ENCODE results near the gene ZNF507.

The ZNF507 gene

GRCh38 chr19:32345261-32346207 lies at the start of gene ZNF507:
ZNF507 (plus strand) TSS chr19:32345610; CDS start chr19:32352831, 7,221 bp downstream.
- H3K27ac Mint-ChIP-seq = peak within 1 kb of the TSS; percentile 96
- peak; percentile 82 to 92 for DNase-seq (ENCODE audit: low spot score in 2 of 2)
- H3K4me3 Mint-ChIP-seq = peak within 1 kb of the TSS; percentile 95
- peaks cover 21% of the 10 kb centered on the region for H3K4me1 Mint-ChIP-seq
- peak; percentile 89 for ATAC-seq
- H3K9me3 Mint-ChIP-seq = no peaks in the 10 kb centered on the region
- peaks cover 50% of the 10 kb centered on the region for H3K36me3 Mint-ChIP-seq

GRCh38 chr19:32296694-32297093 lies 48.7 kb upstream of the ZNF507 start:
- DNase-seq (ENCODE audit: low spot score in 2 of 2) = no peak
- no peak overlapping the region for H3K27ac Mint-ChIP-seq
- H3K36me3 Mint-ChIP-seq = no peaks in the 10 kb centered on the region
- no peak for ATAC-seq
- H3K9me3 Mint-ChIP-seq = peaks cover 3% of the 10 kb centered on the region
- no peaks in the 10 kb centered on the region for H3K4me1 Mint-ChIP-seq
- no peak overlapping the region for H3K4me3 Mint-ChIP-seq

GRCh38 chr19:32302778-32303177 lies 42.6 kb upstream of the ZNF507 start:
- Mint-ChIP-seq H3K9me3 (peaks cover 13% of the 10 kb centered on the region), H3K27ac (no peak overlapping the region), H3K36me3 (no peaks in the 10 kb centered on the region), H3K4me3 (no peak overlapping the region), H3K4me1 (no peaks in the 10 kb centered on the region)
- no peak for DNase-seq (ENCODE audit: low spot score in 2 of 2)
- no peak for ATAC-seq

- peaks cover 13% of the 10 kb centered on the region for H3K9me3 Mint-ChIP-seq
These were observed 42.2 kb upstream of the ZNF507 start for GRCh38 chr19:32303193-32303592.

GRCh38 chr19:32307591-32307990 lies 37.8 kb upstream of the ZNF507 start:
- peaks cover 8% of the 10 kb centered on the region for H3K9me3 Mint-ChIP-seq
- no peak overlapping the region for H3K27ac Mint-ChIP-seq
- no peak overlapping the region for H3K4me3 Mint-ChIP-seq
- H3K36me3 Mint-ChIP-seq = no peaks in the 10 kb centered on the region
- DNase-seq (ENCODE audit: low spot score in 2 of 2) (no peak), ATAC-seq (no peak)
- no peaks in the 10 kb centered on the region for H3K4me1 Mint-ChIP-seq

More at GRCh38 chr19:32303193-32303592, 42.2 kb upstream of the ZNF507 start:
- DNase-seq (ENCODE audit: low spot score in 2 of 2) = no peak
- no peak overlapping the region for H3K27ac Mint-ChIP-seq
- H3K4me3 Mint-ChIP-seq = no peak overlapping the region
- no peak for ATAC-seq
- no peaks in the 10 kb centered on the region for H3K36me3 Mint-ChIP-seq
- H3K4me1 Mint-ChIP-seq = no peaks in the 10 kb centered on the region

DNA sequence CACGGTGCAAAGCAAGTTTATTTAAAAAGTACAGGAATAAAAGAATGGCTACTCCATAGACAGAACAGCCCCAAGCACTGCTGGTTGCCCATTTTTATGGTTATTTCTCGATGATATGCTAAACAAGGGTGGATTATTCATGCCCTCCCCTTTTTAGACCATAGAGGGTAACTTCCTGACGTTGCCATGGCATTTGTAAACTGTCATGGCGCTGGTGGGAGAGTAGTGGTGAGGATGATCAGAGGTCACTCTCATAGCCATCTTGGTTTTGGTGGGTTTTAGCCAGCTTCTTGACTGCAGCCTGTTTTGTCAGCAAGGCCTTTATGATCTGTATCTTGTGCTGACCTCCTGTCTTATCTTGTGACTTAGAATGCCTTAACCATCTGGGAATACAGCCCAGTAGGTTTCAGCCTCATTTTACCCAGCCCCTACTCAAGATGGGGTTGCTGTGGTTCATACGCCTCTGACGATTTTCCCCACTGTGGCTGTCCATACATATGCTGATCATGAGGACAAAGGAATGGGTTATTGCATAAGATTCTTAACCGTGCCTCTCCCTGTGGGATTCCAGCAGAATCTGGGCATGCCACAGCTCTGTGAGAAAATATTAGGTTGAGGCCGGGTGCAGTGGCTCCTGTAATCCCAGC lies 36.9 kb upstream of the ZNF507 start:
- H3K9me3 Mint-ChIP-seq = peaks cover under 1% of the 10 kb centered on the region
- H3K36me3 Mint-ChIP-seq = no peaks in the 10 kb centered on the region
- ATAC-seq (no peak), DNase-seq (ENCODE audit: low spot score in 2 of 2) (no peak)
- no peak overlapping the region for H3K4me3 Mint-ChIP-seq
- H3K4me1 Mint-ChIP-seq = no peaks in the 10 kb centered on the region
- no peak overlapping the region for H3K27ac Mint-ChIP-seq

DNA sequence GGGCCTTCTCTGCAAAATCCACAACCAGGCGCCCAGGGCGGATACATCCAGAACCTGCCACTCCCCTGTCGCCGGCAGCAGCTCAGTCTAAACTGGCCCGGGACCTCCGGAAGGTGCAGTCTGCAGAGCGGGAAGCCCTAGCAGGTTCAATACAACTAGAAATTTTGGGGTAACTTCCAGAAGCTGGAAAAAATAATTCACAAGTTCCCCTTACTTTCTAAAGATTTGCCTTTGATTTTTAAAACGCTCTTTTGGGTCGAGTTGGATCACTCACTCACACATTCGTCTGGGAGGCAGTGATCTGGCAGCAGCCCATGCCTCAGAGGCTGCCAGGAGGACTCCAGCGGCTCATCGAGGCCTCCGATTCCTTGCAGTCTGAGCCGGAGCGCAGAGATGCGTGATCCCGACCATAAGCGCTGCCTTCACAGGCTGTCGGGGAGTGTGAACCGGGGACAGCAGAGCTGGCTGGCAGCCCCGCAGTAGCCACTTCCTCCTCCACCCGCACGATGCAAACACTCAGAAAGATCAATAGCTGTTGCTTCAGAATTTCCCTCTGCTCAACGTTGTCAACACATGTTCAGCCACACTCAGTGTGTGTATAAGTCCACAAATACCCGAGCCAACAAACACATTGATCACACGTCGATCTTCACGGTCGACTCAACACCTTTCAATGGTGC lies 35.6 kb upstream of the ZNF507 start:
- H3K9me3 Mint-ChIP-seq = no peaks in the 10 kb centered on the region

GRCh38 chr19:32311371-32311770 lies 34.0 kb upstream of the ZNF507 start:
- ATAC-seq (no peak), DNase-seq (ENCODE audit: low spot score in 2 of 2) (no peak)
- Mint-ChIP-seq H3K4me3 (no peak overlapping the region), H3K36me3 (no peaks in the 10 kb centered on the region), H3K9me3 (no peaks in the 10 kb centered on the region), H3K4me1 (no peaks in the 10 kb centered on the region), H3K27ac (no peak overlapping the region)

More for the DNA sequence above, 35.6 kb upstream of the ZNF507 start:
- Mint-ChIP-seq H3K4me1 (no peaks in the 10 kb centered on the region), H3K4me3 (no peak overlapping the region), H3K27ac (no peak overlapping the region), H3K36me3 (no peaks in the 10 kb centered on the region)
- no peak for DNase-seq (ENCODE audit: low spot score in 2 of 2)
- ATAC-seq = no peak

GRCh38 chr19:32313569-32314265 lies 31.7 kb upstream of the ZNF507 start:
- Mint-ChIP-seq H3K36me3 (no peaks in the 10 kb centered on the region), H3K27ac (no peak overlapping the region), H3K4me1 (no peaks in the 10 kb centered on the region), H3K9me3 (no peaks in the 10 kb centered on the region), H3K4me3 (no peak overlapping the region)
- ATAC-seq (no peak), DNase-seq (ENCODE audit: low spot score in 2 of 2) (no peak)

DNA sequence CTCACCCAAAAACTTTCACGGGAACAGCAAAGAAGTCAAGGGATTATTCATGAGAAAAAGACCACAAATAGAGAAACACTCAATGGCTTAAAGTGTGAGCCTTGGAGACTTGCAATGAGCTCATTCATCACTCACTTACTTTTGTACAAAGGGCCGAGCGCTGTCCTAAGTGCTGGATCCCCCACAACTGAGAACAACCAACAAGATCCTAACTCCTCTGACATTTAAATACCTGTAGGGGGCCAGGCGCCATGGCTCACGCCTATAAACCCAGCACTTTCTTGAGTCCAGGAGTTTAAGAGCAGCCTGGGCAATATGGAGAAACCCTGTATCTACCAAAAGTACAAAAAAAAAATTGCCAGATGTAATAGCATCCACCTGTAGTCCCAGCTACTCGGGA lies 29.4 kb upstream of the ZNF507 start:
- DNase-seq (ENCODE audit: low spot score in 2 of 2) = no peak
- no peaks in the 10 kb centered on the region for H3K36me3 Mint-ChIP-seq
- no peaks in the 10 kb centered on the region for H3K4me1 Mint-ChIP-seq
- ATAC-seq = no peak
- H3K27ac Mint-ChIP-seq = no peak overlapping the region
- H3K9me3 Mint-ChIP-seq = no peaks in the 10 kb centered on the region
- no peak overlapping the region for H3K4me3 Mint-ChIP-seq

- Mint-ChIP-seq H3K4me3 (no peak overlapping the region), H3K9me3 (no peaks in the 10 kb centered on the region), H3K4me1 (no peaks in the 10 kb centered on the region), H3K36me3 (no peaks in the 10 kb centered on the region), H3K27ac (no peak overlapping the region)
- DNase-seq (ENCODE audit: low spot score in 2 of 2) = no peak
- ATAC-seq = no peak
These were observed 28.3 kb upstream of the ZNF507 start for GRCh38 chr19:32317086-32317485.

DNA sequence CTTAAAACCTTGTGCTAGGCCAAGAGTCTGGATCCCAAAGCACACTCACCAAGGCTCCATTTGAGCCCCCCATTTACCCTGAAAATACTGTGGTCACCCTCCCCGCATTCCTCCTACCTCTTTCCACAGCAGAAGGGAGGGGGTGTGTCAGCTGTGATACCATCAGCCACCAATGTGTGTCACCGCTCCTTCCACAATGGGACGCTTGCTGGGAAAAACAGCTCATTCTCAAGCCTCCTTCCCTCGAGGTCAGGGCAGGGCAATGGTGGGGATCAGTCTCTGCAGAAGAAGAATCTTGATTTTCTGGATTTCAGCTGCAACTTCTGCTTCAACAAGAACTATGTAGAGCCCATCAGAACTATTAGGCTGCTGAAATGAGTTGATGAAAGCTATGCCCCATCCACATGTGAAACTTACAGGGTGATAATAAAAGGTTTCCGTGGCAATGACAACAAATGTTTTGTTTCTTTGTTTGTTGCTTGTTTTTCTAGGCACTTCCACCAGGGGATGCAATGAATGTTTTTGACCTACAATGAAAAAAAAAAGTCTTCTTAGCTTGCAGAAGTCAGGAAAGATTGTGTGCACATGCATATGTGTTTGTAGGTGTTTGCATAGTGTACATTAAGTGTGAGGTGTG lies 26.4 kb upstream of the ZNF507 start:
- Mint-ChIP-seq H3K27ac (no peak overlapping the region), H3K4me1 (no peaks in the 10 kb centered on the region), H3K4me3 (no peak overlapping the region), H3K9me3 (no peaks in the 10 kb centered on the region), H3K36me3 (no peaks in the 10 kb centered on the region)
- DNase-seq (ENCODE audit: low spot score in 2 of 2) = no peak
- no peak for ATAC-seq

GRCh38 chr19:32322541-32322940 lies 22.9 kb upstream of the ZNF507 start:
- H3K4me1 Mint-ChIP-seq = no peaks in the 10 kb centered on the region
- H3K4me3 Mint-ChIP-seq = no peak overlapping the region
- DNase-seq (ENCODE audit: low spot score in 2 of 2) (no peak), ATAC-seq (peak; percentile 44)
- no peaks in the 10 kb centered on the region for H3K36me3 Mint-ChIP-seq
- H3K9me3 Mint-ChIP-seq = no peaks in the 10 kb centered on the region
- H3K27ac Mint-ChIP-seq = no peak overlapping the region

- DNase-seq (ENCODE audit: low spot score in 2 of 2) = no peak
- H3K9me3 Mint-ChIP-seq = no peaks in the 10 kb centered on the region
- H3K4me3 Mint-ChIP-seq = no peak overlapping the region
- H3K36me3 Mint-ChIP-seq = no peaks in the 10 kb centered on the region
- no peak overlapping the region for H3K27ac Mint-ChIP-seq
- no peak for ATAC-seq
- no peaks in the 10 kb centered on the region for H3K4me1 Mint-ChIP-seq
These were observed 20.7 kb upstream of the ZNF507 start for GRCh38 chr19:32324631-32325285.

All from stimulated activated effector memory CD8-positive, alpha-beta T cell treated with anti-CD3 and anti-CD28 coated beads, Interleukin-12 subunit alpha, Interleukin-12 subunit beta, amount 100 ng/mL, for 72 hours (primary cell).